Panc1 (cell line): Measurements from ENCODE around the gene CKAP5. TPM values are rescaled to one million over a fixed set of nuclear protein-coding genes. Genes with fewer than 3 reads are reported as not detected.

Experiments used
- ATAC-seq: fragments of 200-7000 bp; cut with Tn5 transposase; 2 replicates; pipeline ENCODE4 v1.9.1; 2020; ENCODE audit warnings: mild to moderate bottlenecking, moderate library complexity
- BruUV-seq: library from RNA; stranded (reverse); fragments of 400-500 nt; replicated peaks from 2 replicates; lab custom pipeline; 2021; lab: Mats Ljungman, UMichigan
- CTCF ChIA-PET: fragments of 300-600 bp; sonication (Branson Sonifier 250); formaldehyde crosslinking; loops from one replicate; lab custom pipeline; 2022; ENCODE audit warnings: antibody characterized with exemption; lab: Charles Lee
- POLR2A ChIA-PET: fragments of 300-600 bp; sonication (Branson Sonifier 250); formaldehyde crosslinking; loops from one replicate; lab custom pipeline; 2022; ENCODE audit warnings: antibody characterized with exemption; lab: Charles Lee
- DNase-seq: peaks from one replicate; pipeline ENCODE4 v3.0.0-alpha.2; 2010; ENCODE audit warnings: low read depth, low spot score
- H3K27ac ChIP-seq: 2 replicates; pipeline ENCODE4 v1.5.1; 2011; ENCODE audit warnings: mild to moderate bottlenecking, low read length, inconsistent platforms
- H3K27me3 ChIP-seq: fragments of 200-500 bp; sonication (Bioruptor generic); 2 replicates; pipeline ENCODE4 v1.6.0; 2014; ENCODE audit warnings: low read length, inconsistent platforms; ENCODE audit not compliant: control insufficient read depth, insufficient read depth
- H3K36me3 ChIP-seq: fragments of 200-500 bp; sonication (Bioruptor generic); 2 replicates; pipeline ENCODE4 v1.5.1; 2014; ENCODE audit warnings: inconsistent platforms, mild to moderate bottlenecking, low read length, moderate library complexity; ENCODE audit not compliant: control insufficient read depth, insufficient read depth
- H3K4me1 ChIP-seq: 2 replicates; pipeline ENCODE4 v1.5.1; 2011; ENCODE audit warnings: inconsistent platforms, mild to moderate bottlenecking, low read length, moderate library complexity; ENCODE audit not compliant: control insufficient read depth, insufficient read depth
- H3K4me3 ChIP-seq, 2 experiments: 2 replicates each; pipeline ENCODE4 v1.5.1; 2011 to 2012; ENCODE audit warnings: low read depth in 2 of 2, low read length in 2 of 2, mild to moderate bottlenecking in 2 of 2, inconsistent platforms in 1 of 2, moderate library complexity in 1 of 2
- H3K9me3 ChIP-seq: fragments of 200-500 bp; sonication (Bioruptor generic); 2 replicates; pipeline ENCODE4 v1.5.1; 2014; ENCODE audit warnings: low read depth, mild to moderate bottlenecking, inconsistent platforms, low read length, moderate library complexity; ENCODE audit not compliant: control insufficient read depth, insufficient read depth
- POLR2AphosphoS5 ChIP-seq: IDR thresholded peaks from 2 replicates; pipeline ENCODE4 v1.6.1; 2012; ENCODE audit warnings: mild to moderate bottlenecking, low read depth, low read length, moderate library complexity
- REST ChIP-seq, 2 experiments: IDR thresholded peaks; 2 replicates each; pipeline ENCODE4 v1.6.1; 2011 to 2012; ENCODE audit warnings: low read depth in 2 of 2, control low read depth in 1 of 2, low read length in 1 of 2, mild to moderate bottlenecking in 1 of 2, moderate library complexity in 1 of 2; ENCODE audit not compliant: insufficient read depth in 1 of 2
- SIN3A ChIP-seq: IDR thresholded peaks from 2 replicates; pipeline ENCODE4 v1.6.1; 2012; ENCODE audit warnings: low read depth, mild to moderate bottlenecking, low read length, moderate library complexity, borderline replicate concordance; ENCODE audit not compliant: insufficient read depth
- TCF7L2 ChIP-seq: IDR thresholded peaks from 2 replicates; pipeline ENCODE4 v1.6.1; 2011; ENCODE audit warnings: mild to moderate bottlenecking, low read depth, low read length, inconsistent platforms
- in situ Hi-C: cut with HindIII; loops from 2 replicates; pipeline ENCODE4 v1.10.0; 2016; ENCODE audit warnings: low sequenced_read_pairs, low pct_unique_long_range_greater_than_20kb
- intact Hi-C: fragments of 100-400 bp; cut with micrococcal nuclease; formaldehyde crosslinking; loops from one replicate; pipeline ENCODE4 v1.10.0; 2022; ENCODE audit not compliant: unreplicated experiment
- total RNA-seq: library from RNA; stranded (reverse); gene quantifications from one replicate; pipeline ENCODE4 v1.2.1, GENCODE V29; 2021; ENCODE audit not compliant: unreplicated experiment
- TF ChIP-seq, protein P1 (sequence below): fragments of 450-650 bp; IDR thresholded peaks from 2 replicates; pipeline ENCODE4 v1.5.1; 2017; ENCODE audit warnings: mild to moderate bottlenecking

The CKAP5 gene
- total RNA-seq, 1 experiment from 2014 or later: 191 TPM

GRCh38 chr11:46832511-46833214 is 13.4 kb downstream of the CKAP5 start:
- BruUV-seq: no TSS peak
- intact Hi-C loops (no loop called here), in situ Hi-C loops (no loop called here)
- H3K4me3 ChIP-seq: no peak overlapping the region
- peaks cover 25% of the 10 kb centered on the region for H3K4me1 ChIP-seq
- peak; percentile 44 for ATAC-seq
- TF ChIP-seq SIN3A (no peak), TCF7L2 (no peak), POLR2AphosphoS5 (no peak), REST (IDR thresholded peaks at IDR 0.05; ENCODE audit: insufficient read depth in 1 of 2, low read depth in 2 of 2, low read length in 1 of 2) (no peak)
- TF ChIP-seq, protein P1, sequence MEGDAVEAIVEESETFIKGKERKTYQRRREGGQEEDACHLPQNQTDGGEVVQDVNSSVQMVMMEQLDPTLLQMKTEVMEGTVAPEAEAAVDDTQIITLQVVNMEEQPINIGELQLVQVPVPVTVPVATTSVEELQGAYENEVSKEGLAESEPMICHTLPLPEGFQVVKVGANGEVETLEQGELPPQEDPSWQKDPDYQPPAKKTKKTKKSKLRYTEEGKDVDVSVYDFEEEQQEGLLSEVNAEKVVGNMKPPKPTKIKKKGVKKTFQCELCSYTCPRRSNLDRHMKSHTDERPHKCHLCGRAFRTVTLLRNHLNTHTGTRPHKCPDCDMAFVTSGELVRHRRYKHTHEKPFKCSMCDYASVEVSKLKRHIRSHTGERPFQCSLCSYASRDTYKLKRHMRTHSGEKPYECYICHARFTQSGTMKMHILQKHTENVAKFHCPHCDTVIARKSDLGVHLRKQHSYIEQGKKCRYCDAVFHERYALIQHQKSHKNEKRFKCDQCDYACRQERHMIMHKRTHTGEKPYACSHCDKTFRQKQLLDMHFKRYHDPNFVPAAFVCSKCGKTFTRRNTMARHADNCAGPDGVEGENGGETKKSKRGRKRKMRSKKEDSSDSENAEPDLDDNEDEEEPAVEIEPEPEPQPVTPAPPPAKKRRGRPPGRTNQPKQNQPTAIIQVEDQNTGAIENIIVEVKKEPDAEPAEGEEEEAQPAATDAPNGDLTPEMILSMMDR: no peak
- H3K27me3 ChIP-seq: no peaks in the 10 kb centered on the region
- ChIA-PET CTCF (no interaction called here), POLR2A (no interaction called here)
- no peak for DNase-seq
- no peaks in the 10 kb centered on the region for H3K36me3 ChIP-seq
- H3K9me3 ChIP-seq: no peaks in the 10 kb centered on the region
- H3K27ac ChIP-seq: no peak overlapping the region

- DNase-seq (no peak), ATAC-seq (no peak)
- ChIA-PET POLR2A (interaction anchor here (0.7 kb wide), 1 partner anchor 35 kb away, joined by 3 read pairs; no protein-coding TSS in a partner anchor), CTCF (no interaction called here)
- in situ Hi-C loops (no loop called here), intact Hi-C loops (no loop called here)
- Histone ChIP-seq H3K27ac (peak overlapping the region; percentile 29), H3K4me1 (peaks cover 43% of the 10 kb centered on the region), H3K36me3 (no peaks in the 10 kb centered on the region), H3K4me3 (no peak overlapping the region), H3K27me3 (no peaks in the 10 kb centered on the region), H3K9me3 (no peaks in the 10 kb centered on the region)
- TF ChIP-seq, protein P1: no peak
- TF ChIP-seq SIN3A (no peak), TCF7L2 (no peak), POLR2AphosphoS5 (no peak), REST (IDR thresholded peaks at IDR 0.05; ENCODE audit: insufficient read depth in 1 of 2, low read depth in 2 of 2, low read length in 1 of 2) (no peak)
- no TSS peak for BruUV-seq
Measured at GRCh38 chr11:46827995-46828394, 18.1 kb downstream of the CKAP5 start.
